GM12878 (cell line): ENCODE measurements around the gene KLK13. TPM values are rescaled to one million over a fixed set of nuclear protein-coding genes. Genes with fewer than 3 reads are reported as not detected.

ENCODE experiments used
- ATAC-seq: fragments of 200-7000 bp; cut with Tn5 transposase; 3 replicates; pipeline ENCODE4 v1.9.1; 2020; ENCODE audit warnings: mild to moderate bottlenecking, moderate library complexity
- BruUV-seq: library from RNA; stranded (reverse); fragments of 400-500 nt; replicated peaks from 2 replicates; lab custom pipeline; 2021; lab: Mats Ljungman, UMichigan
- CTCF ChIA-PET: fragments of 300-600 bp; sonication (Branson Sonifier 250); formaldehyde crosslinking; extraction: SDS; loops from one replicate; lab custom pipeline; 2021; ENCODE audit warnings: inconsistent platforms; lab: Yijun Ruan, JAX
- POLR2A ChIA-PET: fragments of 350-600 bp; formaldehyde crosslinking; extraction: SDS; loops from one replicate; lab custom pipeline; 2021; ENCODE audit warnings: inconsistent platforms; lab: Charles Lee
- RAD21 ChIA-PET: fragments of 300-600 bp; sonication (Branson Sonifier 250); formaldehyde crosslinking; loops from one replicate; lab custom pipeline; 2023; ENCODE audit warnings: antibody characterized with exemption; ENCODE audit not compliant: unreplicated experiment; lab: Charles Lee
- SMC1A ChIA-PET: fragments of 300-600 bp; sonication (Branson Sonifier 250); formaldehyde crosslinking; loops from one replicate; lab custom pipeline; 2023; ENCODE audit not compliant: unreplicated experiment, uncharacterized antibody; lab: Charles Lee
- DNase-seq: peaks from one replicate; pipeline ENCODE4 v3.0.0-alpha.2; 2011; ENCODE audit warnings: low read depth, low spot score
- FAIRE-seq: peaks from 3 replicates; lab custom pipeline; 2011; peaks lifted over from hg19 to GRCh38; lab: Jason Lieb, UNC
- H2AFZ ChIP-seq: 2 replicates; pipeline ENCODE4 v1.6.0; 2011; ENCODE audit warnings: low read depth, low read length, control low read depth; ENCODE audit not compliant: control insufficient read depth
- H3K27ac ChIP-seq: 2 replicates; pipeline ENCODE4 v1.5.1; 2011; ENCODE audit warnings: control low read depth; ENCODE audit not compliant: control insufficient read depth, insufficient read depth
- H3K27me3 ChIP-seq, 2 experiments: replicated peaks in 1 of 2; 2 replicates each; pipeline versions ENCODE4 v1.6.0 to v1.6.1; 2011; ENCODE audit warnings: low read length in 1 of 2; ENCODE audit not compliant: control insufficient read depth in 2 of 2, insufficient read depth in 2 of 2
- H3K36me3 ChIP-seq, 2 experiments: 2 replicates each; pipeline ENCODE4 v1.5.1; 2011; ENCODE audit warnings: low read length in 1 of 2; ENCODE audit not compliant: control insufficient read depth in 2 of 2, insufficient read depth in 2 of 2
- H3K4me1 ChIP-seq: 2 replicates; pipeline ENCODE4 v1.6.1; 2011; ENCODE audit warnings: mild to moderate bottlenecking, low read length, moderate library complexity, mixed read lengths; ENCODE audit not compliant: control insufficient read depth, insufficient read depth
- H3K4me2 ChIP-seq: 2 replicates; pipeline ENCODE4 v1.6.0; 2011; ENCODE audit warnings: control low read depth; ENCODE audit not compliant: control insufficient read depth, insufficient read depth
- H3K4me3 ChIP-seq: fragments of 200-600 bp; sonication (generic); 2 replicates; pipeline ENCODE4 v1.5.1; 2016
- H3K79me2 ChIP-seq: 2 replicates; pipeline ENCODE4 v1.6.0; 2011; ENCODE audit warnings: low read length; ENCODE audit not compliant: control insufficient read depth, insufficient read depth
- H3K9ac ChIP-seq: 2 replicates; pipeline ENCODE4 v1.8.0; 2011; ENCODE audit warnings: low read length, control low read depth, mixed read lengths; ENCODE audit not compliant: control insufficient read depth, insufficient read depth
- H3K9me3 ChIP-seq: replicated peaks from 3 replicates; pipeline ENCODE4 v1.5.1; 2011; ENCODE audit warnings: mild to moderate bottlenecking, low read length; ENCODE audit not compliant: control insufficient read depth, insufficient read depth
- H4K20me1 ChIP-seq: 2 replicates; pipeline ENCODE4 v1.6.0; 2011; ENCODE audit not compliant: control insufficient read depth, insufficient read depth
- CEBPB ChIP-seq, 2 experiments: fragments of 150-350 bp in 1 of 2; IDR thresholded peaks; 2 replicates each; pipeline ENCODE4 v1.6.1; 2012 to 2014; ENCODE audit warnings: low read depth in 2 of 2, low read length in 2 of 2, borderline replicate concordance in 1 of 2, inconsistent platforms in 1 of 2
- EZH2 ChIP-seq: IDR thresholded peaks from 2 replicates; pipeline ENCODE4 v1.6.1; 2012; ENCODE audit warnings: low read depth, mild to moderate bottlenecking, control low read depth, inconsistent platforms, low read length, borderline replicate concordance; ENCODE audit not compliant: control insufficient read depth
- HDAC6 ChIP-seq: fragments of 200-600 bp; sonication (generic); IDR thresholded peaks from one replicate; pipeline ENCODE4 v1.8.0; 2017; ENCODE audit warnings: antibody characterized with exemption; ENCODE audit not compliant: unreplicated experiment
- HDGF ChIP-seq: fragments of 450-650 bp; IDR thresholded peaks from 2 replicates; pipeline ENCODE4 v1.6.1; 2016; ENCODE audit warnings: antibody characterized with exemption
- KLF5 ChIP-seq: fragments of 450-650 bp; IDR thresholded peaks from 2 replicates; pipeline ENCODE4 v1.6.1; 2014; ENCODE audit warnings: mild to moderate bottlenecking; ENCODE audit not compliant: partially characterized antibody
- MLLT1 ChIP-seq: fragments of 450-650 bp; IDR thresholded peaks from 2 replicates; pipeline ENCODE4 v1.6.1; 2016; ENCODE audit warnings: mild to moderate bottlenecking
- PML ChIP-seq: IDR thresholded peaks from 2 replicates; pipeline ENCODE4 v1.6.1; 2012; ENCODE audit warnings: low read length, inconsistent platforms
- SRF ChIP-seq, 2 experiments: IDR thresholded peaks; 2 replicates each; pipeline ENCODE4 v1.6.1; 2011; ENCODE audit warnings: low read depth in 2 of 2, low read length in 2 of 2, mild to moderate bottlenecking in 1 of 2, moderate library complexity in 1 of 2
- STAT1 ChIP-seq: fragments of 450-650 bp; conservative IDR thresholded peaks from 2 replicates; pipeline ENCODE4 v1.6.1; 2014; ENCODE audit warnings: antibody characterized with exemption, mild to moderate bottlenecking
- TCF3 ChIP-seq: IDR thresholded peaks from 2 replicates; pipeline ENCODE4 v1.6.1; 2012; ENCODE audit warnings: low read depth, mild to moderate bottlenecking, low read length, borderline replicate concordance; ENCODE audit not compliant: insufficient read depth
- ZNF622 ChIP-seq: fragments of 450-650 bp; IDR thresholded peaks from 2 replicates; pipeline ENCODE4 v1.6.1; 2017; ENCODE audit warnings: mild to moderate bottlenecking, inconsistent platforms
- WGBS: methylation state at CpG from one replicate; pipeline ENCODE4 v1.1.6; 2016; ENCODE audit warnings: low lambda C conversion rate; ENCODE audit not compliant: insufficient replicate concordance, insufficient coverage; ENCODE audit errors: missing lambda C conversion rate; 5-methylcytosine and 5-hydroxymethylcytosine counted together
- in situ Hi-C: fragments of 300-500 bp; cut with MboI; formaldehyde crosslinking; loops from 9 replicates; pipeline ENCODE4 v1.14.3; 2018; ENCODE audit warnings: mixed read lengths
- intact Hi-C: fragments of 100-400 bp; cut with micrococcal nuclease; formaldehyde crosslinking; loops from one replicate; pipeline ENCODE4 v1.14.2; 2022; ENCODE audit not compliant: unreplicated experiment
- polyA plus RNA-seq, 11 experiments: library from polyadenylated mRNA; depleted of rRNA in 4 of 11; unstranded in 6 of 11; stranded (reverse) in 5 of 11; fragments of >200 nt; fragmentation: Nextera tagmentation in 4 of 11; fragmentation: Illumina TruSeq in 1 of 11; extraction: Ambion mirVana in 4 of 11; extraction: Trizol in 1 of 11; gene quantifications; 1 replicate in 1 of 11; 2 replicates in 10 of 11; pipeline versions ENCODE4 v1.2.1 to v1.2.3, GENCODE V29; 2011 to 2016; ENCODE audit warnings: inconsistent platforms in 2 of 11, missing spikeins in 2 of 11, low read depth in 1 of 11
- total RNA-seq, 4 experiments: library from RNA; depleted of rRNA in 3 of 4; stranded (reverse); fragments of >200 nt in 3 of 4; fragmentation: Illumina TruSeq in 1 of 4; extraction: Trizol in 1 of 4; gene quantifications; 2 replicates each; pipeline versions ENCODE4 v1.2.1 to v1.2.3, GENCODE V29; 2013 to 2021
- TF ChIP-seq, protein P1 (sequence below): IDR thresholded peaks from 2 replicates; pipeline ENCODE4 v1.6.1; 2012; ENCODE audit warnings: low read depth, low read length, improper control_type of control experiment
- TF ChIP-seq, protein P2 (sequence below): fragments of 450-650 bp; IDR thresholded peaks from 2 replicates; pipeline ENCODE4 v1.6.1; 2017; ENCODE audit warnings: mild to moderate bottlenecking, low read depth, inconsistent platforms; ENCODE audit not compliant: poor library complexity, severe bottlenecking
- TF ChIP-seq, protein P3 (sequence below): fragments of 450-650 bp; formaldehyde crosslinking; IDR thresholded peaks from 2 replicates; pipeline ENCODE4 v1.4.0; 2020; ENCODE audit warnings: mild to moderate bottlenecking, moderate library complexity

KLK13 gene
- total and polyA plus RNA-seq, 10 of the 15 experiments (the other 5 are each of a cell fraction or from before 2014, with no cell fraction given) = not detected

- Histone ChIP-seq H3K27ac (no peak overlapping the region), H2AFZ (no peak overlapping the region), H3K79me2 (no peaks in the 10 kb centered on the region), H3K9me3 (no peaks in the 10 kb centered on the region), H3K9ac (no peak overlapping the region), H3K36me3 (no peaks in the 10 kb centered on the region), H4K20me1 (no peaks in the 10 kb centered on the region), H3K27me3 (no peaks in the 10 kb centered on the region), H3K4me2 (no peak overlapping the region), H3K4me3 (no peak overlapping the region), H3K4me1 (no peaks in the 10 kb centered on the region)
- POLR2A ChIA-PET = no interaction called here
- SMC1A ChIA-PET = no interaction called here
- BruUV-seq = no TSS peak
- WGBS = 18% methylated on average over 4 of the region's 4 CpGs
- CTCF ChIA-PET = no interaction called here
- FAIRE-seq (no peak), ATAC-seq (no peak), DNase-seq (no peak)
- intact Hi-C loops (no loop called here), in situ Hi-C loops (no loop called here)
- RAD21 ChIA-PET = no interaction called here
- TF ChIP-seq, protein P1, sequence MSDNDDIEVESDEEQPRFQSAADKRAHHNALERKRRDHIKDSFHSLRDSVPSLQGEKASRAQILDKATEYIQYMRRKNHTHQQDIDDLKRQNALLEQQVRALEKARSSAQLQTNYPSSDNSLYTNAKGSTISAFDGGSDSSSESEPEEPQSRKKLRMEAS = no peak
- TF ChIP-seq HDAC6 (no peak), KLF5 (no peak), PML (no peak), ZNF622 (no peak), HDGF (no peak), EZH2 (no peak), TCF3 (no peak), STAT1 (no peak), MLLT1 (no peak), CEBPB (IDR thresholded peaks at IDR 0.05; ENCODE audit: borderline replicate concordance in 1 of 2, low read depth in 2 of 2, low read length in 2 of 2) (no peak), SRF (IDR thresholded peaks at IDR 0.05; ENCODE audit: low read depth in 2 of 2, low read length in 2 of 2) (no peak)
- TF ChIP-seq, protein P2, sequence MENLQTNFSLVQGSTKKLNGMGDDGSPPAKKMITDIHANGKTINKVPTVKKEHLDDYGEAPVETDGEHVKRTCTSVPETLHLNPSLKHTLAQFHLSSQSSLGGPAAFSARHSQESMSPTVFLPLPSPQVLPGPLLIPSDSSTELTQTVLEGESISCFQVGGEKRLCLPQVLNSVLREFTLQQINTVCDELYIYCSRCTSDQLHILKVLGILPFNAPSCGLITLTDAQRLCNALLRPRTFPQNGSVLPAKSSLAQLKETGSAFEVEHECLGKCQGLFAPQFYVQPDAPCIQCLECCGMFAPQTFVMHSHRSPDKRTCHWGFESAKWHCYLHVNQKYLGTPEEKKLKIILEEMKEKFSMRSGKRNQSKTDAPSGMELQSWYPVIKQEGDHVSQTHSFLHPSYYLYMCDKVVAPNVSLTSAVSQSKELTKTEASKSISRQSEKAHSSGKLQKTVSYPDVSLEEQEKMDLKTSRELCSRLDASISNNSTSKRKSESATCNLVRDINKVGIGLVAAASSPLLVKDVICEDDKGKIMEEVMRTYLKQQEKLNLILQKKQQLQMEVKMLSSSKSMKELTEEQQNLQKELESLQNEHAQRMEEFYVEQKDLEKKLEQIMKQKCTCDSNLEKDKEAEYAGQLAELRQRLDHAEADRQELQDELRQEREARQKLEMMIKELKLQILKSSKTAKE = no peak
- TF ChIP-seq, protein P3, sequence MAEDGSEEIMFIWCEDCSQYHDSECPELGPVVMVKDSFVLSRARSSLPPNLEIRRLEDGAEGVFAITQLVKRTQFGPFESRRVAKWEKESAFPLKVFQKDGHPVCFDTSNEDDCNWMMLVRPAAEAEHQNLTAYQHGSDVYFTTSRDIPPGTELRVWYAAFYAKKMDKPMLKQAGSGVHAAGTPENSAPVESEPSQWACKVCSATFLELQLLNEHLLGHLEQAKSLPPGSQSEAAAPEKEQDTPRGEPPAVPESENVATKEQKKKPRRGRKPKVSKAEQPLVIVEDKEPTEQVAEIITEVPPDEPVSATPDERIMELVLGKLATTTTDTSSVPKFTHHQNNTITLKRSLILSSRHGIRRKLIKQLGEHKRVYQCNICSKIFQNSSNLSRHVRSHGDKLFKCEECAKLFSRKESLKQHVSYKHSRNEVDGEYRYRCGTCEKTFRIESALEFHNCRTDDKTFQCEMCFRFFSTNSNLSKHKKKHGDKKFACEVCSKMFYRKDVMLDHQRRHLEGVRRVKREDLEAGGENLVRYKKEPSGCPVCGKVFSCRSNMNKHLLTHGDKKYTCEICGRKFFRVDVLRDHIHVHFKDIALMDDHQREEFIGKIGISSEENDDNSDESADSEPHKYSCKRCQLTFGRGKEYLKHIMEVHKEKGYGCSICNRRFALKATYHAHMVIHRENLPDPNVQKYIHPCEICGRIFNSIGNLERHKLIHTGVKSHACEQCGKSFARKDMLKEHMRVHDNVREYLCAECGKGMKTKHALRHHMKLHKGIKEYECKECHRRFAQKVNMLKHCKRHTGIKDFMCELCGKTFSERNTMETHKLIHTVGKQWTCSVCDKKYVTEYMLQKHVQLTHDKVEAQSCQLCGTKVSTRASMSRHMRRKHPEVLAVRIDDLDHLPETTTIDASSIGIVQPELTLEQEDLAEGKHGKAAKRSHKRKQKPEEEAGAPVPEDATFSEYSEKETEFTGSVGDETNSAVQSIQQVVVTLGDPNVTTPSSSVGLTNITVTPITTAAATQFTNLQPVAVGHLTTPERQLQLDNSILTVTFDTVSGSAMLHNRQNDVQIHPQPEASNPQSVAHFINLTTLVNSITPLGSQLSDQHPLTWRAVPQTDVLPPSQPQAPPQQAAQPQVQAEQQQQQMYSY (CRISPR knock-in tag) = no peak
Observed at GRCh38 chr19:51010066-51010795, 54.7 kb downstream of the KLK13 start.
